NB4 (cell line): ENCODE measurements around the gene NEK7.

Experiments used
- MYC ChIP-seq: IDR thresholded peaks from 2 replicates; pipeline ENCODE4 v1.6.1; 2011; ENCODE audit warnings: low read depth, low read length
- TF ChIP-seq, protein P1 (sequence below): IDR thresholded peaks from one replicate; pipeline ENCODE4 v1.5.1; 2012; ENCODE audit warnings: low read depth, low read length

DNA sequence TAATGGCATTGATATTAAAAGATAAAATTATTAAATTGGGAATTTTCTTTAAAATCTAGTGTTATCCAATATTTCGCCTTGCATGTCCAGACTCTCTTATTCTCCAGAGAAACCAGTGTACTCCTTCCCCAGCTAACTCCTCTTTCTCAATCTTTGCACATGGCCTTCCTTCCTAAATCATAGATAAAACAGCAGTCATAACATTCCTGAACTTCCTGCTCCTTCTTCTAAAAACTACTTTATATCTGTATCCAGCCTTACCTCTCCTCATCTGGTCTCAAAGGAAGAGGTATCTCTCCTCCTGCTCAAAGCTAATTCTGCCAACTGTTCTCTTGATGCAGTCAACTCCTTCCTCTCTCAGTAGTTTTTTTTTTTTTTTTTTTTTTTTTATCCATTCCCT is 39.5 kb upstream of the NEK7 start:
- TF ChIP-seq, protein P1, sequence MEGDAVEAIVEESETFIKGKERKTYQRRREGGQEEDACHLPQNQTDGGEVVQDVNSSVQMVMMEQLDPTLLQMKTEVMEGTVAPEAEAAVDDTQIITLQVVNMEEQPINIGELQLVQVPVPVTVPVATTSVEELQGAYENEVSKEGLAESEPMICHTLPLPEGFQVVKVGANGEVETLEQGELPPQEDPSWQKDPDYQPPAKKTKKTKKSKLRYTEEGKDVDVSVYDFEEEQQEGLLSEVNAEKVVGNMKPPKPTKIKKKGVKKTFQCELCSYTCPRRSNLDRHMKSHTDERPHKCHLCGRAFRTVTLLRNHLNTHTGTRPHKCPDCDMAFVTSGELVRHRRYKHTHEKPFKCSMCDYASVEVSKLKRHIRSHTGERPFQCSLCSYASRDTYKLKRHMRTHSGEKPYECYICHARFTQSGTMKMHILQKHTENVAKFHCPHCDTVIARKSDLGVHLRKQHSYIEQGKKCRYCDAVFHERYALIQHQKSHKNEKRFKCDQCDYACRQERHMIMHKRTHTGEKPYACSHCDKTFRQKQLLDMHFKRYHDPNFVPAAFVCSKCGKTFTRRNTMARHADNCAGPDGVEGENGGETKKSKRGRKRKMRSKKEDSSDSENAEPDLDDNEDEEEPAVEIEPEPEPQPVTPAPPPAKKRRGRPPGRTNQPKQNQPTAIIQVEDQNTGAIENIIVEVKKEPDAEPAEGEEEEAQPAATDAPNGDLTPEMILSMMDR = no peak
- no peak for TF ChIP-seq MYC
